DMS53 treated with DMSO at 0.1 percent for 48 hours (cell line): ENCODE results near the gene OR51D1.

Source experiments
- DNase-seq: peaks from one replicate; lab custom pipeline; 2025; ENCODE audit not compliant: unreplicated experiment; lab: John Stamatoyannopoulos, UW

Gene OR51D1, protein sequence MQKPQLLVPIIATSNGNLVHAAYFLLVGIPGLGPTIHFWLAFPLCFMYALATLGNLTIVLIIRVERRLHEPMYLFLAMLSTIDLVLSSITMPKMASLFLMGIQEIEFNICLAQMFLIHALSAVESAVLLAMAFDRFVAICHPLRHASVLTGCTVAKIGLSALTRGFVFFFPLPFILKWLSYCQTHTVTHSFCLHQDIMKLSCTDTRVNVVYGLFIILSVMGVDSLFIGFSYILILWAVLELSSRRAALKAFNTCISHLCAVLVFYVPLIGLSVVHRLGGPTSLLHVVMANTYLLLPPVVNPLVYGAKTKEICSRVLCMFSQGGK

DNA sequence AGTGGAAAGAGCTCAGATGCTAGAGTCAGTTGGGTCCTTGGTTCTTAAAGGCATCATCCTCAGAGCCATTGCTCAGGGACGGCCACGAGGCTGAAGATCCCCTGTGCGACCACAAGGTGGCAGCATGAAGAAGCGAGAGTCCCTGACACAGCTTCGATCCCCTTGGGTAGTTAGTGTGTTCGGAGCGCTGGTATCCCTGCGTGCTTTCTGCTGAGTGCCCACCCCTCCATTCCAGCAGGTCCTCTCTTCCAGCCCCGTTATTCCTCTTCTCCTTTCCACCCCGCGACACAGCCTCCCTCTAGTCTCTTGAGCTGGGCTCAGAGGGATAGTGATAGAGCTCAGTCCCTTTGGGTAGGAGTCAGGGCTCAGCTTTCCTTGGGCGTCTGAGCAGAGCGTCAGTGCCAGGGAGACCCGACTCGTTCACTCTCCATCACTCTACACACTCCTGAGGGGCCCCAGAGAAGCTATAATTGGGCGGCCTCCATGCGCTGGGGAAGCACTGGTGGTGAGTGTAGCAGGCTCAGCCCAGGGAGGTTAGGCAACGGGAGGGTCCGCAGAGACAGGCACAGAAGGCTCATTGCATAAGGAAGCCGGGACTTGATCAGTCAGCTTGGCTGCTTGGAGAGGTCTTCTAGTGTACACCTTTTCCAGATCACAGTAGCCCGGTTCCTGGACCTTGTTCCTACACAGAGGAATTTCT lies at the start of gene OR51D1:
TSS of gene OR51D1 (plus strand) at position 516 of the 700 bp plus-strand sequence. CDS start 2,314 bp downstream, outside the sequence.
- peak; percentile 81 for DNase-seq

DNA sequence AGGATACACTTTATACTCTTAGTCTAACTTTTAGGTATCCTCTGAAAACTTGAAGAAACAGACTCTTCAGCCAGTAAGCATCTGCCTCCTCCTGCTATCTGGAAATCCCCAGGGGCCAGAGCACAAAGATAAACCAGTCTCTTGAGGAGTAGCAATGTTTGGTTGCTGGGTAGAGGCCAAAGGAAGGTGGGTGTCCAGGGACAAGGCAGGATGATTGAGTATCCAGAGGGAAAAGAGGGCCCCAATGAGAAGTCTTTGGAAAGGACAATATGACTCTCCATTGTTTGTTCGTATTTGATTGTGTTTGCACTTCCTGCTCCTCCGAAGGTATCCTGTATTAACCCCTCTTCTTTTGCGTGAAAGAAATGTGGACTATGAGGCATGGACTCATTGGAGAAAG lies 48.3 kb upstream of the OR51D1 start:
- peak; percentile 15 for DNase-seq

DNA sequence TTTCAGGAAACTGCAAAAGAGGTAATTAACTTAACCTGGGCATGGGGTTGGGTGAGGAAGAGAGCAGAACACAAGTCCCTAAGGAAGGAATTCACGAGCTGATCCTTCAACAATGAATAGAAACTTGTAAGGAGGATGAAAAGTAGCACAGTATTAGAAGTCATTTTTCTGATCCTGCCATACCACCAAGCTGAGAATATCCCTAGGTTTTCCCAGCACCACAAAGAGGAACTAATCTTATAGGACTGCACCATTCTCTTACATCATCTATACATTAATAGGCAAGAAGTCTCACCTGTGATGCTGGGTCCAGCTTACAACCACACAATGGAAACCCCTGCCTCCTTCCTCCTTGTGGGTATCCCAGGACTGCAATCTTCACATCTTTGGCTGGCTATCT lies 43.5 kb upstream of the OR51D1 start, which contains the start of gene OR52I1:
TSS of gene OR52I1 (plus strand) at position 301 of the 400 bp plus-strand sequence. CDS start at position 301, 0 bp downstream.
- DNase-seq, result no peak

DNA sequence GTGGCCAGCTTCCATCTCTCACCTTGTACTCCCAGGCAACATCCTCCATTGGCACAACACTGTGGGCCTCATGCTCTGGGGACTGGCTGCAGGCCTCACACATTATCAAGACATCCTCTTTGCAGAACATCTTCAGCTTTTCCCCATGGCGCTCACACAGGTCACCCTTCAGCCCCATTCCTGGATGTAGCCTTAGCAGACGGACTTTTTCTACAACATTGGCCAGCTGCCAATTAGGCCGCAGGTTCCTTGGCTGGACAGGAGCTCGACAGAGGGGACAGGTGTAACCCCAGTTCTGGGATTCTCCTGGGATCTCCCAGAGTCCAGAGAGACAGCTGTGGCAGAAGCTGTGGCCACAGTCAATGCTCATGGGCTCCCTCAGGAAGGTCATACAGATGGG lies 32.2 kb upstream of the OR51D1 start:
- no peak for DNase-seq

DNA sequence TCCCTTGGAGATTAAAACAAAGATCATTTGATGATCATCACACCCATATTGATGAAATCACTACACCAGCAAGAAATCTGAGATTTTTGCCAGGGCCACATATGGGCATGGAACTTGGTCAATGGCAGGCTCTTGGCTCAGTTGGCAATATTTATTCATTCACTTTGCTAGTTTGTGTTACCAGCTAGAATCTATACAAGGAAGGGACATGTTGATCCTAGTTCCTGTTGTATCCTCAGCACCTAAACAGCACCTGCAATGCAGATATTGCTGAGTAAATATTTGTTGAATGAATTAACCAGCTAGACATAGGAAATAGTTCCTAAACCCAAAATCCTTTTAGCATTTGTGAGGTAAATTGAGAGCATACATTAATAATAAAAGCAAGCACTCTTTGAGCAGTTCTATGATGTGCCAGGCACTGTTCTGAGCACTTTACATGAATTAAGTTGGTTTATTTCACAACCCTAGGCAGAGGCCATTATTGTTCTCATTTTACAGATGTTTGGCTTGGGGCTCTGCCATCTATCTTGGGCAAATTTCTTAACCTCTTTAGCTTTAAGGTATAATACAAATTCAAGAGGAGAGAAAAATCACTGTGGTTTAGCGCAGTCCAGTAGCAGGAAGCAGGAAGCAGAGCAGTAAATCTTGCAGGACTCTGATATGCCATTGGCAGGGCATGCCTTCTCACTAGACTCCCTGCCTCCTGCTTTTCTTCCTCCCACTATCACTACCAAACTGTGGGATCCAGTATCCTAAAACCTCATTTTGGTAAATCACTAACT lies 30.9 kb upstream of the OR51D1 start:
- DNase-seq, result peak; percentile 63

DNA sequence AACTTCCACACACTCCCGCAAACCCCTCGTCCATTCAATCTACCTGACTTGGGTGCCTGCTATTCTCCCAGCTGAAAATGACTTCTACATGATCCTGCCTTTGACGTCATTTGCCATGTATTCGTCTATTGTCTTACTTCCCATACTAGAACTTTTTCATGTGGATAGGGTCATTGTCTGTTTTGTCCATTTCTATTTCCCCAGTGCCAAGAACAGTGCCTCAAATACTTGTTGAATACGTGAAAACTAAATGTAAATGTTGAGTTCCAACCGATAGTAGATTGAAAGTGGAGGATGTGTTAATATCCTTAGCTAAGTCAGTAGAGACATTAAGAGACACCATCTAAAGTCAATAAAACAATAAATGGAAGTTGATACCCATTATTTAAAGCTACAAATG lies 30.2 kb upstream of the OR51D1 start:
- DNase-seq, result peak; percentile 42

DNA sequence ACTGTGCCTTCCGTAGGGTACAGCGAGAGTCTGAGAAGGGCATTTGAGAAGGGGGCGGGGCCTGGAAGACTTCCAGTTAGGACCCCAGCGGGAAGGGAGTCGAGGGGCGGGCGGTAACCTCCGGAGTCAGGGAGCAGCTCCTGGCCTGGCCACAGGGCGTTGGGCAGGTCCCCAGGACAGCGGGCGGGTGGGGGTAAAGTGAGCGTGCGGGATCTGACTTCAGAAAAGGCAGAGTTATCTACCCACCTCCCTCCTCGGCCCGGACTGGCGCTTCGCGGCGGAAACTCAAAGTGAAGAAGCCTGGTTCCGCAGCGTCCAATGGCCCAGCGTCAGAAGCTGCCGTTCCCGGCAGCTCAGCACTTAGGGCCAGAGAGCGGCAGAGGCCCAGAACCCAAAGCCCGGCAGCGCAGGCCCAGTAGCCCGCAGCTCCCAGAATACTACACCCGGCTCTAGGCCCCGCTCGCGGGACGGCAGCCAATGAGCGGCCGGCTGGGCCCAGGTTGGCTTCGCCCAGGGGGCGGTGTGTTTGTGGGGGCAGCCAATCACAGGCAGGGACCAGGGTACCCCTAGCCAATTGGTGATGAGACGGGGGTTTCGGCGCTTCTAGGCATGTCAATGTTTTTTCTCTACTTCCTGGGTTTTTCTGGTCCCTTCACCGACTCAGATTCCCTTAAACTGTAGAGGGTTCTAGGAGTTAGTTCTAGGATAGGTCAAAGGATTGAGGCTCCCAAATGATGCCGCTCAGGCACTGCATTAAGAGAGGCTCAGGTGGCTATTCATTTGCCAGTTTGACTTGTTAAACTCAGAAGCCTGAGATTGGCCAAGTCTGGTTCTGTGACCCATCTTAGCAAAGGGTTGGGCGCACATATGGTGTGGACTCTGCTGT lies 29.3 kb upstream of the OR51D1 start, which contains the start of gene TRIM68:
TSS of gene TRIM68 (minus strand) at position 451 of the 886 bp plus-strand sequence. CDS start 2,727 bp downstream, outside the sequence.
- DNase-seq, result peak; percentile 97

DNA sequence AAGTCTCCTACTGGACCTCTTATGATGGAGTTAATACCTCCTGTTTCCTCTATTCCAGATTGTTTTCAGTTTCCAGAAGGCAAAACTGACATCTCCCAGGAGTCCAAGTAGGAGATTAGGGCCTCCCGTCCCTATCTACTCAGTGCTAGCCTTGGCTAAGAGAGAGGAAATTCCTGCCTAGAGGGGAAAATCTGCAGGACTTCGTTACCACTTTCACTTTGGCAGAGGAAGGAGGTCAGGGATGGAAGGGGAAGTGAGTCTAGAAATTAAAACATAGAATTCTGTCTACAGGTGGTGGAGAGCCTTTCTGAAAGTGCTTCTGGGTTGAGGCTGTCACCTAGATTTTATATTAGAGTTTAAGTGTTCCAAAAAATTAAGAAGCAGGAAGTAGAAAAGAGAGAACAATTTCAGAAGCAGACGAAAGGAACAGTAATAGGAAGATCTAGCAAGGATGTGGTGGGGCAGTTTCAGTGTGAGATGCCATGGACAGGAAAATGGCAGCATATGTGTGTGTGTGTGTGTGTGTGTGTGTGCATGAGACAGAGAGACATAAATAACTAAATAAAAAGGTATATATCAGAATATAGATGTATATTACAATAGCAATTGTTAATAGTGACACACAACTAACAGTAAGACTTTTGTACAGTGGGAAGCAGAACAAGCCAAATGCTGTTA lies 26.9 kb upstream of the OR51D1 start:
- no peak for DNase-seq

DNA sequence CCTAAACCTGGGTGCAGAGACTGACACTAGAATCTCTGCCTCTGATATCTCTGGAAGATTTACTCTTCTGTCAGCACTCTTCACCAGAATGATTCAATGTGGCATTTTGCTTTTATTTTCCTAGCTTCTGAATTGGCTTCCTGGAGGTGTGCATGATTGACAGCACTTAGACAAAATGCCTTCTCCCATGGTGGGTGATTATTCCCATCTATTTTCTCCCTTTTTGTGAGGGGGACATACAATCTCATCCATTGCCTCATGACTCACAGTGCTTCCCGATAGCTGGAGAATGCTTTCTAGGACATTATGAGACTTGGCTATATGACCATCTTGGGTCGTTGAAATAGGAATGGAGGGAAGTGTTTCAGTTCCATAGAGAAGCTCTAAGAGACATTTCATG lies 25.3 kb upstream of the OR51D1 start:
- no peak for DNase-seq

DNA sequence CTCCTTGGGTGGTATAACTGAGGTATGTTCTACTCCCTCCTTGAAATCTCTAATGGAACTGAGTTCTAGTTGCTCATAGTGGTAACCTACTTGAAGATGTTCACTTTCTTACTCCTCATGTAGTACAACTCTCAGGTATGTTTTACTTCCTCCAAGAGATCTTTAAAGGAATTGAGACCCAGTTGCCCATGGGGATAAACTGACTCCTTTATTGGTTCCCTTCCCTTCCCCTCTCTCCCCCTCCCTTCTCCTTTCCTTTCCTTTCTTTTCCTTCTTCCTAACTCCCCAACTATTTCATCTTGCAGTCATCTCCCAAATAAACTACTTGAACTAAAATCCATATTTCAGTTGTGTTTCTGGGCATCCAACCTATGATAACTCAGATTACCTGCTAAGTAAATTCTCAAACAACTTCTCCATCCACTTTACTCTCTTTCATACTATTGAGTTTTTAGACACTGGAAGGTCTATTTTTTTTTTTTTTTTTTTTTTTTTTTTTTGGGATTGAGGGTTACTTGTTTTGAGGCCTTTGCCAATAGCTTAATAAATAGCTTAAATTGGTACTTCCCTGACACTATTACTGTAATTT lies 21.3 kb upstream of the OR51D1 start:
- no peak for DNase-seq

DNA sequence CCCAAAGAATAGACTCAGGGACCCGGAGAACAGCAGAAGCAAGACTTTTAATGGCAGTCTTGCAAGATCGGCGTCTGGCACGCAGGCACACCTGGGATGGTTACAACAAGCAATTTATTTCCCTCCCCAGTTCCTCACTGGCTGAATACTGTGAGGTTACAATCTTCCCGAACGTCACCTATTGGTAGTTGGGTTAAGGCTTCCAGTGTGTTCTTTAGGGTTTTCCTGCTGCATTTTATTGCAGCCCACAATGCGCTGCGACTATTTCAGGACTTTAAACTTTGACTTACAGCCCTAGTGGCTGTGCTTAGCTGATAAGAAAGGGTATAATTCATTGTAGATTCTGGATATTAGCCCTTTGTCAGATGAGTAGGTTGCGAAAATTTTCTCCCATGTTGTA lies 17.8 kb upstream of the OR51D1 start:
- no peak for DNase-seq

DNA sequence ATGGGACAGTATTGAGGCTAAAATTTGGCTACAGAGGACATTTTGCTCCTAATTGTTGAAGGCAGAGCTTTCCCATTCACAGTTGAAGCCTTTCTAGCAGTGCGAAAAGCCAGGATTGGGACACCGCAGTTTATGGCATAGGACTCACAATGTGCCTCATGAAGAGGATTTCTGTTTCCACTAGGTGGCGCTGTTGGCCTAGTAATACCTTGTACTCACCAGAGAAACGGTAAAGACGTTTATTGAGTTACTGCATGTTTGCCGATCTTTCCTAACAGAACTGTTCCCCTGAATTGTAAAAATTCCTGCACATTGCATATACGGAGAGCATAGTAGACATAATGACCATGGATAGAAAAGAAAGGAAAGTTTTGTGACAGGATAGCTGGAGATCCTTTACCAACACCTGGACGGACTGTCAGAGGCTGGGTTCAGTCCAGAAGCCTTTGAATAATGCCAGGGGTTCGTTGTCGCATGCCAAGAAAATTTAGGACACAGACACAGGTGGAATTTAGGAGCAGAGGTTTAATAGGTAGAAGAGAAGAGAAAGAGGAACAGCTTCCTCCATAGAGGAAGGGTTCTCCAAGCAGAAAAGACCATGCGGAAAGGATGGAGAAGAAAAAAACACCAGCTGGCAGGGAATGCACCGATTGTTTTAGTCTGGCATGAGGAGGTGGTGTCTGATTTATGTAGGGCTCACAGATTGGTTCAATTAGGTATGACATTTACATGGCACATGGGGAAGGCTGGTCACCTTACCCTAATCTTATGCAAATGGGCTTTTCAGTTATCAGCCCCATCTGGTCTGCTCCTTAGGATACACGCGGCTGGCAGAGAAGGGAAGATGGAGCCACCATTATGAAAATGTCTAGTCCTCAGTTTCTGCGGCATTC lies 10.8 kb upstream of the OR51D1 start:
- DNase-seq, result peak; percentile 75

DNA sequence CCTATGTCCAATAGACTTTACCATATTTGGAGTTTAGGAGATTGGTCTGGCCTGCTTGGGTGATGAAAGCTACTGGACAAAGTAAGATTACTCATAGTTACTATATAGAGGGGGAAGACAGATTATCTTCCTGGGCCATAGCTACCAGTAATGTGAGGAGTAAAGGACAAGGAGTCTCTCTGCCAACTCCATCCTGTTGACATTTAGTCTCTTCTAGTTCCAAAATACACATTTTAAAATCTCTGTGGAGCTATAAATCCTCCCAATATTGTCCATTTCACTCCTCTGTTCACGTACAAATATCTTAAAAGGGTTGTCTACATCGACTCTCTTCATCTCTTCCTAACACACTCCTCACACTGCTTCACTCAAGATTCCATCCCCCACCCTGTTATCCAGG lies 1.1 kb upstream of the OR51D1 start:
- DNase-seq, result no peak

DNA sequence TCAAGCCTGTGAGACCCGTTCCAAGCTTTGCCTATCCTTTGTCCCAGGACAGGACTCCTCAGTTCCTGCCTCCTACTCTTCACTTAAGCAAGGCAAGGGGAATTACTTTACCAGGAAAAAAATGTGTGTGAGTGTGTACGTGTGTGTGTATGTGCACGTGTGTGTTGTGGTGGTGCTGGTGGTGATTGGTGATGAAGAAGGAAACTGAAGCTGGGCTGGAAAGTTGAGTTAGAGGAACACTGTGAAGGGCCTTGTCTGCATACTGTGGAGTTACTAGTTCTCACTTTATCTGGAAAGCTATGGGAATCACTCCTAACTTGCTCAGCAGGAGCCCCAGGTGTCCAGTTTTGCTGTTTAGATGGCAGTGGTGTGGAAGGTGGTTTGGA lies 378 bp downstream of the OR51D1 start:
- DNase-seq, result no peak

DNA sequence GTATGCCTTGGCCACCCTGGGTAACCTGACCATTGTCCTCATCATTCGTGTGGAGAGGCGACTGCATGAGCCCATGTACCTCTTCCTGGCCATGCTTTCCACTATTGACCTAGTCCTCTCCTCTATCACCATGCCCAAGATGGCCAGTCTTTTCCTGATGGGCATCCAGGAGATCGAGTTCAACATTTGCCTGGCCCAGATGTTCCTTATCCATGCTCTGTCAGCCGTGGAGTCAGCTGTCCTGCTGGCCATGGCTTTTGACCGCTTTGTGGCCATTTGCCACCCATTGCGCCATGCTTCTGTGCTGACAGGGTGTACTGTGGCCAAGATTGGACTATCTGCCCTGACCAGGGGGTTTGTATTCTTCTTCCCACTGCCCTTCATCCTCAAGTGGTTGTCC lies 2.7 kb downstream of the OR51D1 start:
- no peak for DNase-seq

DNA sequence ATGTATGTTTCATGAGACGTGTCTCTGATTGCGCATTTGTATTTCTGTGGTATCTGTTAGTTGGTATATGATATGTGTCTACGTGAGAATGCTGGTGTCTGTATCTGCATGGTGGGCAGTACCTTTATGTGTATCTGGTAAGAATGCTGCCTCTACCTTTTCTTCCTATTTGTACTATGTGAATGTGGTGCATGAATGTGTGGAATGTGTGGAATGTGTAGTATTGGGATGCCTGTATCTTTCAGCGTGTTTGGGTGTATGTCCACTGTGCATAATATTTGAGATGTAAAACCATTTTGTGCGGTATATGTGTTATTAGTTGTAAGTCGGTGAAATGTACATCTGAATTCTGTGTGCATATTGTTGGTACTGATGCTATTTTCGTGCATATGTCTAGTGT lies 4.2 kb downstream of the OR51D1 start:
- DNase-seq, result no peak

DNA sequence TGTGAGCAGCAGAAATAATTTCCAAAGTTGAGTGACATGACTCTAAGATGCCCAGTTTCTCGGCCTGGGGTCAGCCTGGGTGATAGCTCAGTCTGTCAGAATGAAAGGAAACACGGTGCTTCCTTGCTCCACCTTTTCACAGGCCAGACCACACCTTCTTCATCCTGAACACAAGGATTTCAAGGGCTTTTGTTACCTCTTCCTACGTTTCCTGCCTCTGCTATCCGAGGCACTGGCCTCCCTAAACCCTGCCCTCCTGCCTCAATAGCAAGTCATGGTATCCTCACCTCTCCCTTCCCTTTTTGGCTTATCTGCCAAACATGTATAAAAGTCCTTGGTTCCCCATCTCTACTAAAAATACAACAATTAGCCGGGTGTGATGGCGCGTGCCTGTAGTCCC lies 4.8 kb downstream of the OR51D1 start:
- DNase-seq, result no peak

DNA sequence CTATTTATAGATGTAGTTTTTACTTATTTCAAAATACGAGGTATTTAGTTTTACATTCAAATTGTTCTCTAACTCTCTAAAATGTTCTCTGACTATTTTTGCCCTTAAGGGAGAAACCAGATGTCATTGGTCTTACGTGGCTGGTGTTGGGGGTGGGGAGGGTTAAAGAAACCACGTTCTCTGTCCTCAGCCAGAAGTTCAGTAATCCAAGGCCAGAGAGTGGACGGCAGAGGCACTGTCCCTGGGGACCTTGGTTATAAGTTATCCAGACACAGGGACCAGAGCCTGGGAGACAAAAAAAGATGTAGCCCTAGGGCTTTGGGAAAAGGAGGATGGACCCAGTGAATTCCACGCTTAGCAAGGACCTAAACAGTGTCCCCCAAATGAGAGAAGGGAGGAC lies 5.8 kb downstream of the OR51D1 start:
- DNase-seq, result no peak

DNA sequence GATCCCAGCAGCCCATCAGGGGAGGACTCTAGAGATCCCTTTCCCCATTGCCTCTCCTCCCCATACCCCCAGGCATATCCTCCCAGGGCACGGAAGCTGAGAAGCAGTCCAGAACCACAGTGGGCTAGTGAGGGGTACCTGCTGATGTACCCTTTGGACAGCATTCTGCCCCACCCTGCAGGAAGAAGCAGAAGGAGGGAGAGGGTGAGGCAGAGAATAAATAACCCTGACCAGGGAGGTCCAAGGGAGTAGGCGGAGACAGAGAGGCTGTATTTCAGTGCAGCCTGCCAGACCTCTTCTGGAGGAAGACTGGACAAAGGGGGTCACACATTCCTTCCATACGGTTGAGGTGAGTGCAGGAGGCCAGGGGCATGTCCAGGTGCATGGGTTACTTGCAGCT lies 6.4 kb downstream of the OR51D1 start, which contains the start of gene OR51E1:
TSS of gene OR51E1 (plus strand) at position 301 of the 400 bp plus-strand sequence. CDS start 8,545 bp downstream, outside the sequence.
- no peak for DNase-seq
